Endodermal cell (in vitro differentiated cells): ENCODE data around the gene RIMBP3C. TPM values are rescaled to one million over a fixed set of nuclear protein-coding genes. Genes with fewer than 3 reads are reported as not detected.
"Not testable (repeated sequence)": the region's sequence is repeated elsewhere in the genome, so short reads cannot be mapped to it uniquely, and the experiment has no call there.

ENCODE experiments used
- DNase-seq: peaks from one replicate; pipeline ENCODE4 v3.0.0-alpha.2; 2017
- H3K27ac ChIP-seq: 2 replicates; pipeline ENCODE4 v1.5.1; 2013; ENCODE audit warnings: mild to moderate bottlenecking, low read depth, low read length, moderate library complexity
- H3K27me3 ChIP-seq: 2 replicates; pipeline ENCODE4 v1.6.1; 2013; ENCODE audit warnings: mild to moderate bottlenecking, low read length, moderate library complexity; ENCODE audit not compliant: insufficient read depth, control insufficient read depth, poor library complexity, severe bottlenecking
- H3K36me3 ChIP-seq: 2 replicates; pipeline ENCODE4 v1.7.0; 2013; ENCODE audit warnings: mild to moderate bottlenecking, low read length, moderate library complexity; ENCODE audit not compliant: control insufficient read depth, insufficient read depth
- H3K4me1 ChIP-seq: one replicate; pipeline ENCODE4 v1.7.0; 2013; ENCODE audit warnings: low read length; ENCODE audit not compliant: control insufficient read depth, insufficient read depth
- H3K4me3 ChIP-seq: 2 replicates; pipeline ENCODE4 v1.5.1; 2013; ENCODE audit warnings: mild to moderate bottlenecking, low read length, moderate library complexity
- H3K9ac ChIP-seq: 2 replicates; pipeline ENCODE4 v1.6.1; 2013; ENCODE audit warnings: mild to moderate bottlenecking, low read length, moderate library complexity; ENCODE audit not compliant: poor library complexity, severe bottlenecking; ENCODE audit errors: extremely low read depth
- H3K9me3 ChIP-seq: 2 replicates; pipeline ENCODE4 v1.6.1; 2013; ENCODE audit warnings: mild to moderate bottlenecking, low read length, moderate library complexity; ENCODE audit not compliant: control insufficient read depth
- H3K27ac Mint-ChIP-seq: 2 replicates; pipeline ENCODE4 v1.8.0; 2020; ENCODE audit warnings: mixed read lengths
- H3K27me3 Mint-ChIP-seq: 2 replicates; pipeline ENCODE4 v1.8.0; 2021; ENCODE audit warnings: mild to moderate bottlenecking, mixed read lengths; ENCODE audit not compliant: insufficient read depth
- H3K36me3 Mint-ChIP-seq: 2 replicates; pipeline ENCODE4 v1.8.0; 2020; ENCODE audit warnings: low read depth, mixed read lengths
- H3K4me1 Mint-ChIP-seq: 2 replicates; pipeline ENCODE4 v1.8.0; 2020; ENCODE audit warnings: mixed read lengths
- H3K4me3 Mint-ChIP-seq: 2 replicates; pipeline ENCODE4 v1.8.0; 2020; ENCODE audit warnings: mild to moderate bottlenecking, moderate library complexity, mixed read lengths
- H3K9me3 Mint-ChIP-seq: 2 replicates; pipeline ENCODE4 v1.8.0; 2020; ENCODE audit warnings: mild to moderate bottlenecking, mixed read lengths
- CTCF ChIP-seq: fragments of 200-600 bp; sonication (generic); conservative IDR thresholded peaks from 2 replicates; pipeline ENCODE4 v1.5.0; 2021; ENCODE audit warnings: antibody characterized with exemption, mild to moderate bottlenecking
- WGBS, 2 experiments: methylation state at CpG; one replicate each; pipeline versions ENCODE4 v1.1.5 to v1.1.7; 2013; ENCODE audit warnings: missing lambda C conversion rate in 2 of 2, mixed read lengths in 1 of 2; ENCODE audit not compliant: insufficient coverage in 1 of 2, insufficient read length in 1 of 2; 5-methylcytosine and 5-hydroxymethylcytosine counted together
- total RNA-seq, 2 donors: library from RNA; stranded (reverse); fragmentation: NEBNext Ultra II Directional in 1 of 2; extraction: Animal tissue kit (Norgen Biotek cat#: 25700) in 1 of 2; gene quantifications; 2 replicates in 1 of 2; 3 replicates in 1 of 2; pipeline ENCODE4 v1.2.1, GENCODE V29; 2021

The RIMBP3C gene
- total RNA-seq, 2 donors from 2014 or later: 0.53 to 0.75 TPM

- H3K4me3 ChIP-seq, H3K4me1 Mint-ChIP-seq, H3K4me3 Mint-ChIP-seq, H3K4me1 ChIP-seq, DNase-seq, H3K9ac ChIP-seq, H3K27me3 ChIP-seq, H3K9me3 Mint-ChIP-seq, H3K27me3 Mint-ChIP-seq, H3K9me3 ChIP-seq, H3K27ac Mint-ChIP-seq, H3K27ac ChIP-seq: not testable (repeated sequence)
- peaks cover 21% of the 10 kb centered on the region for H3K36me3 ChIP-seq
- 89 to 94% methylated on average over 6 to 9 of the region's 9 CpGs for WGBS, 2 experiments
- H3K36me3 Mint-ChIP-seq: peaks cover 19% of the 10 kb centered on the region
These were observed 29.4 kb upstream of the RIMBP3C start for GRCh38 chr22:21580623-21581007.

GRCh38 chr22:21579474-21579851, 28.2 kb upstream of the RIMBP3C start:
- no peak overlapping the region for H3K27ac ChIP-seq
- H3K27me3 ChIP-seq: no peaks in the 10 kb centered on the region

GRCh38 chr22:21573750-21574494, 22.7 kb upstream of the RIMBP3C start:
- Mint-ChIP-seq H3K9me3 (no peaks in the 10 kb centered on the region), H3K27me3 (no peaks in the 10 kb centered on the region)
- 95 to 97% methylated on average over 5 of the region's 5 CpGs for WGBS, 2 experiments

More at GRCh38 chr22:21579474-21579851, 28.2 kb upstream of the RIMBP3C start:
- TF ChIP-seq CTCF: no peak
- Mint-ChIP-seq H3K9me3 (no peaks in the 10 kb centered on the region), H3K4me1 (peaks cover 1% of the 10 kb centered on the region), H3K4me3 (no peak overlapping the region), H3K36me3 (peaks cover 17% of the 10 kb centered on the region), H3K27ac (no peak overlapping the region), H3K27me3 (no peaks in the 10 kb centered on the region)
- H3K9ac ChIP-seq: no peak overlapping the region
- no peaks in the 10 kb centered on the region for H3K9me3 ChIP-seq
- 97 to 100% methylated on average over 5 to 6 of the region's 6 CpGs for WGBS, 2 experiments
- H3K36me3 ChIP-seq: peaks cover 15% of the 10 kb centered on the region
- no peak for DNase-seq
- H3K4me1 ChIP-seq: no peaks in the 10 kb centered on the region
- no peak overlapping the region for H3K4me3 ChIP-seq

More at GRCh38 chr22:21573750-21574494, 22.7 kb upstream of the RIMBP3C start:
- Histone ChIP-seq H3K27me3 (no peaks in the 10 kb centered on the region), H3K36me3 (peaks cover 33% of the 10 kb centered on the region), H3K4me1 (peaks cover 9% of the 10 kb centered on the region), H3K4me3 (no peak overlapping the region), H3K9ac (no peak overlapping the region), H3K9me3 (no peaks in the 10 kb centered on the region), H3K27ac (no peak overlapping the region)
- peak overlapping the region; percentile 66 for H3K27ac Mint-ChIP-seq
- peaks cover 31% of the 10 kb centered on the region for H3K36me3 Mint-ChIP-seq
- no peak for TF ChIP-seq CTCF
- peaks cover 35% of the 10 kb centered on the region for H3K4me1 Mint-ChIP-seq
- H3K4me3 Mint-ChIP-seq: no peak overlapping the region
- DNase-seq: no peak
